ENCODE data around the gene TCEANC. TPM values are rescaled to one million over a fixed set of nuclear protein-coding genes. Genes with fewer than 3 reads are reported as not detected.
"Not testable (repeated sequence)": the region's sequence is repeated elsewhere in the genome, so short reads cannot be mapped to it uniquely, and the experiment has no call there.

Gene TCEANC
- total and polyA plus RNA-seq, 2 donors (not counting 1 experiment from before 2014, with no cell fraction given): 2.3 to 7.3 TPM

DNA sequence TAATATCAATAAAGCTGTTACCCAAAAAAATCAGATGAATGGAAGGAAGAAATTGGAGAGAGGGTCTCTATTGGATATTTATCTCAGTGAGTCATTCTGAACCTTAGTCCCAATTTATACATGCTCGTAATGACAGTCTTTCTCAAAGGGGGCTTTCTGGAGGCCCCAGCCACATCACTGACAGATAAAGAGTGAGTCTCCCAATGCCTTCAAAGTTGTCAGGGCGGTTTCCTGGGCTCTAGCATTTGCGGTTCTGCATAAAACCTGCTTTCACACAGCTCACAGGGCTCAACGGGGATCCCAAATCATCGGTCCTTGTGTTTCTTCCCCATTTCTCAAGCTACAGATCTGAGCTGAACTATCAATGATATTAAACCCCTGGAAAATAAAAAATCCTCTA lies 17.3 kb downstream of the TCEANC start:
- H3K9ac ChIP-seq (ENCODE audit: insufficient read depth, low read length): no peak overlapping the region
- H3K4me2 ChIP-seq (ENCODE audit: extremely low read depth, insufficient read depth, low read length): no peak overlapping the region
- H4K20me1 ChIP-seq (ENCODE audit: control insufficient read depth, extremely low read depth, insufficient read depth, low read length): no peaks in the 10 kb centered on the region
- no peak overlapping the region for H2AFZ ChIP-seq (ENCODE audit: low read length)
- H3K27ac ChIP-seq (ENCODE audit: insufficient read depth, low read length): no peak overlapping the region
- no peaks in the 10 kb centered on the region for H3K4me1 ChIP-seq (ENCODE audit: control insufficient read depth, extremely low read depth, insufficient read depth, low read length)
- no peaks in the 10 kb centered on the region for H3K36me3 ChIP-seq (ENCODE audit: control insufficient read depth, insufficient read depth, low read length)
- H3K79me2 ChIP-seq (ENCODE audit: control insufficient read depth, insufficient read depth, low read length): no peaks in the 10 kb centered on the region
- H3K27me3 ChIP-seq (ENCODE audit: control insufficient read depth, insufficient read depth, low read length): no peaks in the 10 kb centered on the region
- no peak overlapping the region for H3K4me3 ChIP-seq (replicated peaks in 1 of 4; ENCODE audit: control extremely low read depth in 1 of 4, insufficient read depth in 1 of 4, low read depth in 3 of 4, low read length in 4 of 4)
- TF ChIP-seq CTCF (conservative IDR thresholded peaks at IDR 0.05 in 1 of 2, IDR thresholded peaks at IDR 0.05 in 1 of 2; ENCODE audit: low read depth in 1 of 2, low read length in 2 of 2) (no peak), EZH2 (IDR thresholded peaks at IDR 0.05; ENCODE audit: low read length, missing control alignments) (no peak)
- no peak for DNase-seq (ENCODE audit: low read depth in 2 of 2)
- no peaks in the 10 kb centered on the region for H3K9me3 ChIP-seq (ENCODE audit: control insufficient read depth, insufficient read depth, low read depth, low read length)

DNA sequence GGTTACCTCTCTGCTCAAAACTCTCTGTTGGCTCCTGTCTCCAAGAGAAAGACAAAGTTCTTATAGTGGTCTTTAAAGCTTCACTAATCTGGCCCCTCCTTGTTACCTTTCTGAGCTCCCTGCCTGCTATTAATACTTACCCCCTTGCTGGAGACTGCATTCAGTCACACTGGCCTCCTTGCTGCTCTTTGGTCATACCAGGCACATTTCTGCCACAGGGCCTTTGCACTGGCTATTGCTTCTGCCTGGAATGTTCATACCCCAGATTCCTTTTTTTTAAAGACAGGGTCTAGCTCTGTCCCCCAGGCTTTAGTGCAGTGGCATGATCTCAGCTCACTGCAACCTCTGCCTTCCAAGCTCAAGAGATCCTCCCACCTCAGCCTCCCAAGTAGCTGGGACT lies 20.1 kb downstream of the TCEANC start:
- Histone ChIP-seq H3K9me3 (ENCODE audit: control insufficient read depth, insufficient read depth, low read depth, low read length) (no peaks in the 10 kb centered on the region), H4K20me1 (ENCODE audit: control insufficient read depth, extremely low read depth, insufficient read depth, low read length) (no peaks in the 10 kb centered on the region), H3K36me3 (ENCODE audit: control insufficient read depth, insufficient read depth, low read length) (no peaks in the 10 kb centered on the region), H3K79me2 (ENCODE audit: control insufficient read depth, insufficient read depth, low read length) (no peaks in the 10 kb centered on the region), H3K4me1 (ENCODE audit: control insufficient read depth, extremely low read depth, insufficient read depth, low read length) (no peaks in the 10 kb centered on the region), H3K9ac (ENCODE audit: insufficient read depth, low read length) (no peak overlapping the region), H3K4me2 (ENCODE audit: extremely low read depth, insufficient read depth, low read length) (no peak overlapping the region), H2AFZ (ENCODE audit: low read length) (no peak overlapping the region), H3K4me3 (replicated peaks in 1 of 4; ENCODE audit: control extremely low read depth in 1 of 4, insufficient read depth in 1 of 4, low read depth in 3 of 4, low read length in 4 of 4) (no peak overlapping the region), H3K27ac (ENCODE audit: insufficient read depth, low read length) (no peak overlapping the region), H3K27me3 (ENCODE audit: control insufficient read depth, insufficient read depth, low read length) (no peaks in the 10 kb centered on the region)
- TF ChIP-seq CTCF (conservative IDR thresholded peaks at IDR 0.05 in 1 of 2, IDR thresholded peaks at IDR 0.05 in 1 of 2; ENCODE audit: low read depth in 1 of 2, low read length in 2 of 2): no peak
- no peak for TF ChIP-seq EZH2 (IDR thresholded peaks at IDR 0.05; ENCODE audit: low read length, missing control alignments)
- no peak for DNase-seq (ENCODE audit: low read depth in 2 of 2)

GRCh38 chrX:13676885-13677284 lies 23.9 kb downstream of the TCEANC start:
- Histone ChIP-seq H3K4me1 (ENCODE audit: control insufficient read depth, extremely low read depth, insufficient read depth, low read length) (no peaks in the 10 kb centered on the region), H3K9me3 (ENCODE audit: control insufficient read depth, insufficient read depth, low read depth, low read length) (no peaks in the 10 kb centered on the region), H3K27me3 (ENCODE audit: control insufficient read depth, insufficient read depth, low read length) (no peaks in the 10 kb centered on the region), H3K9ac (ENCODE audit: insufficient read depth, low read length) (no peak overlapping the region), H3K27ac (ENCODE audit: insufficient read depth, low read length) (no peak overlapping the region), H2AFZ (ENCODE audit: low read length) (no peak overlapping the region), H3K79me2 (ENCODE audit: control insufficient read depth, insufficient read depth, low read length) (no peaks in the 10 kb centered on the region), H3K4me3 (replicated peaks in 1 of 4; ENCODE audit: control extremely low read depth in 1 of 4, insufficient read depth in 1 of 4, low read depth in 3 of 4, low read length in 4 of 4) (no peak overlapping the region), H3K4me2 (ENCODE audit: extremely low read depth, insufficient read depth, low read length) (no peak overlapping the region), H4K20me1 (ENCODE audit: control insufficient read depth, extremely low read depth, insufficient read depth, low read length) (no peaks in the 10 kb centered on the region), H3K36me3 (ENCODE audit: control insufficient read depth, insufficient read depth, low read length) (no peaks in the 10 kb centered on the region)
- no peak for TF ChIP-seq CTCF (conservative IDR thresholded peaks at IDR 0.05 in 1 of 2, IDR thresholded peaks at IDR 0.05 in 1 of 2; ENCODE audit: low read depth in 1 of 2, low read length in 2 of 2)
- no peak for TF ChIP-seq EZH2 (IDR thresholded peaks at IDR 0.05; ENCODE audit: low read length, missing control alignments)
- DNase-seq (ENCODE audit: low read depth in 2 of 2): no peak

- not testable (repeated sequence) for DNase-seq (ENCODE audit: low read depth in 2 of 2); H3K9ac ChIP-seq (ENCODE audit: insufficient read depth, low read length); H3K79me2 ChIP-seq (ENCODE audit: control insufficient read depth, insufficient read depth, low read length); H3K4me3 ChIP-seq (replicated peaks in 1 of 4; ENCODE audit: control extremely low read depth in 1 of 4, insufficient read depth in 1 of 4, low read depth in 3 of 4, low read length in 4 of 4); H3K36me3 ChIP-seq (ENCODE audit: control insufficient read depth, insufficient read depth, low read length); H3K9me3 ChIP-seq (ENCODE audit: control insufficient read depth, insufficient read depth, low read depth, low read length); H2AFZ ChIP-seq (ENCODE audit: low read length); H3K4me1 ChIP-seq (ENCODE audit: control insufficient read depth, extremely low read depth, insufficient read depth, low read length); H3K4me2 ChIP-seq (ENCODE audit: extremely low read depth, insufficient read depth, low read length); H3K27me3 ChIP-seq (ENCODE audit: control insufficient read depth, insufficient read depth, low read length); H3K27ac ChIP-seq (ENCODE audit: insufficient read depth, low read length); H4K20me1 ChIP-seq (ENCODE audit: control insufficient read depth, extremely low read depth, insufficient read depth, low read length)
Observed at GRCh38 chrX:13679700-13680099, 26.8 kb downstream of the TCEANC start.

All from fibroblast of lung (primary cell).